Cerebellar cortex (tissue), 1 donor: Measurements from ENCODE around the gene BBS10.
"Not testable (repeated sequence)": the region's sequence is repeated elsewhere in the genome, so short reads cannot be mapped to it uniquely, and the experiment has no call there.

Experiments used
- DNase-seq: peaks from one replicate; pipeline ENCODE4 v3.0.0-alpha.2; 2015; ENCODE audit warnings: low spot score

The BBS10 gene

GRCh38 chr12:76329606-76330005 is 18.6 kb downstream of the BBS10 start:
- DNase-seq = no peak

GRCh38 chr12:76329159-76329558 is 19.1 kb downstream of the BBS10 start:
- DNase-seq = no peak

GRCh38 chr12:76319595-76320319 is 28.5 kb downstream of the BBS10 start:
- not testable (repeated sequence) for DNase-seq

- DNase-seq = no peak
These were observed 29.2 kb downstream of the BBS10 start for GRCh38 chr12:76318773-76319594.

- no peak for DNase-seq
These were observed 30.2 kb downstream of the BBS10 start for GRCh38 chr12:76317976-76318375.

- no peak for DNase-seq
These were observed 31.7 kb downstream of the BBS10 start for GRCh38 chr12:76316468-76316867.

GRCh38 chr12:76313299-76313698 is 34.9 kb downstream of the BBS10 start:
- DNase-seq = no peak

- DNase-seq = no peak
These were observed 35.9 kb downstream of the BBS10 start for GRCh38 chr12:76312315-76312714.

GRCh38 chr12:76311796-76312195 is 36.4 kb downstream of the BBS10 start:
- DNase-seq = no peak

- DNase-seq = no peak
These were observed 38.1 kb downstream of the BBS10 start for GRCh38 chr12:76310110-76310509.

- DNase-seq = no peak
These were observed 39.3 kb downstream of the BBS10 start for GRCh38 chr12:76308866-76309265.

GRCh38 chr12:76307083-76307482 is 41.1 kb downstream of the BBS10 start:
- DNase-seq = no peak

GRCh38 chr12:76303989-76304460 is 44.2 kb downstream of the BBS10 start:
- DNase-seq = no peak

- no peak for DNase-seq
These were observed 44.9 kb downstream of the BBS10 start for GRCh38 chr12:76303365-76303764.

- no peak for DNase-seq
These were observed 47.9 kb downstream of the BBS10 start for GRCh38 chr12:76300297-76300665.

- no peak for DNase-seq
These were observed 48.5 kb downstream of the BBS10 start for GRCh38 chr12:76299536-76300296.
